LNCaP clone FGC (cell line): ENCODE data around the gene EHBP1.

ENCODE experiments used
- DNase-seq: peaks from one replicate; pipeline ENCODE4 v3.0.0-alpha.2; 2011; ENCODE audit warnings: low read depth
- H3K4me3 ChIP-seq: 2 replicates; pipeline ENCODE4 v1.5.1; 2011; ENCODE audit warnings: mild to moderate bottlenecking, low read depth, low read length, control low read depth
- CTCF ChIP-seq: IDR thresholded peaks from 2 replicates; pipeline ENCODE4 v1.5.1; 2012; ENCODE audit warnings: mild to moderate bottlenecking; ENCODE audit not compliant: control insufficient read depth, insufficient read depth; ENCODE audit errors: extremely low read depth

The EHBP1 gene

GRCh38 chr2:63081404-63081803 is 375.9 kb downstream of the EHBP1 start:
- DNase-seq, result no peak
- no peak overlapping the region for H3K4me3 ChIP-seq
- TF ChIP-seq CTCF, result no peak

GRCh38 chr2:63086687-63087086 is 381.2 kb downstream of the EHBP1 start:
- no peak for DNase-seq
- TF ChIP-seq CTCF, result no peak
- H3K4me3 ChIP-seq, result no peak overlapping the region

GRCh38 chr2:63092401-63092800 is 386.9 kb downstream of the EHBP1 start:
- no peak for DNase-seq
- TF ChIP-seq CTCF, result no peak
- H3K4me3 ChIP-seq, result no peak overlapping the region

- DNase-seq, result no peak
- H3K4me3 ChIP-seq, result no peak overlapping the region
- TF ChIP-seq CTCF, result no peak
These were observed 387.3 kb downstream of the EHBP1 start for GRCh38 chr2:63092857-63093256.

- TF ChIP-seq CTCF, result no peak
- H3K4me3 ChIP-seq, result no peak overlapping the region
- DNase-seq, result no peak
These were observed 388.0 kb downstream of the EHBP1 start for GRCh38 chr2:63093502-63093901.
